Osteocyte (in vitro differentiated cells): ENCODE data around the gene IMPA2. TPM values are rescaled to one million over a fixed set of nuclear protein-coding genes. Genes with fewer than 3 reads are reported as not detected.

Source experiments
- DNase-seq: peaks from one replicate; pipeline ENCODE4 v3.0.0; 2021; ENCODE audit warnings: mixed read lengths; ENCODE audit not compliant: unreplicated experiment; ENCODE audit errors: extremely low spot score
- H3K27ac Mint-ChIP-seq: one replicate; pipeline ENCODE4 v1.8.0; 2021; ENCODE audit warnings: mild to moderate bottlenecking, mixed read lengths; ENCODE audit not compliant: unreplicated experiment
- H3K27me3 Mint-ChIP-seq: one replicate; pipeline ENCODE4 v1.8.0; 2021; ENCODE audit warnings: mixed read lengths; ENCODE audit not compliant: unreplicated experiment
- H3K36me3 Mint-ChIP-seq: one replicate; pipeline ENCODE4 v1.8.0; 2021; ENCODE audit warnings: mixed read lengths; ENCODE audit not compliant: unreplicated experiment
- H3K4me1 Mint-ChIP-seq: one replicate; pipeline ENCODE4 v1.8.0; 2021; ENCODE audit warnings: mixed read lengths; ENCODE audit not compliant: unreplicated experiment
- H3K4me3 Mint-ChIP-seq: one replicate; pipeline ENCODE4 v1.8.0; 2021; ENCODE audit warnings: mild to moderate bottlenecking, moderate library complexity, mixed read lengths; ENCODE audit not compliant: unreplicated experiment
- H3K9me3 Mint-ChIP-seq: one replicate; pipeline ENCODE4 v1.8.0; 2021; ENCODE audit warnings: mixed read lengths; ENCODE audit not compliant: unreplicated experiment
- CTCF ChIP-seq: fragments of 200-600 bp; sonication (generic); IDR thresholded peaks from 2 replicates; pipeline ENCODE4 v1.5.0; 2021; ENCODE audit warnings: antibody characterized with exemption, mild to moderate bottlenecking, moderate library complexity
- long read RNA-seq: library from polyadenylated mRNA; unstranded; transcript quantifications from one replicate; pipeline ENCODE4 v2.0.0, GENCODE V29; 2021
- total RNA-seq: library from RNA; stranded (reverse); gene quantifications from 2 replicates; pipeline ENCODE4 v1.2.1, GENCODE V29; 2021

IMPA2 gene
- 9.0 and 9.2 TPM in 2 replicates for total RNA-seq
- long read RNA-seq, partial matches to known transcripts, result 0 of 3 reads
- long read RNA-seq, other reads (novel, unspliced or antisense), result 1 of 3 reads

DNA sequence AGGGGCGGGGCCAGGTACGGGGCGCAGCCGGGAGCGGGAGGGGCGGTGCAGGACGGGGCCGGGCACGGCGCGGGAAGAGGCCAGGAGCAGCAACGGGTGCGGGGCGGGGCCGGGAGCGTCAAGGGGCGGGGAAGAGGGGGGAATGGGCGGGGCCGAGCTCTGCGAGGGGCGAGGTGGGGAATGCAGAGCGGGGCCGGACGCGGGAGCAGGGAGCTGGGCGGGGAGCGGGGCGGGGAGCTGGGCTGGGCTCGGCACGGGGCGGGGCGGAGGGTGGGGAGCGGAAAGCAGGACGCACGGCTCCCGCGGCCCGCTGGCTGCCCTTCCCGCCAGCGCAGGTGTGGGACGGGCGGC lies at the start of gene IMPA2:
Gene IMPA2 (plus strand): TSS at position 316 of the 351 bp plus-strand sequence. CDS start 163 bp downstream, outside the sequence.
- no peaks in the 10 kb centered on the region for H3K9me3 Mint-ChIP-seq
- H3K4me1 Mint-ChIP-seq, result peaks cover 17% of the 10 kb centered on the region

GRCh38 chr18:11932393-11932792 lies 48.9 kb upstream of the IMPA2 start:
- Mint-ChIP-seq H3K9me3 (no peaks in the 10 kb centered on the region), H3K27ac (no peak overlapping the region), H3K27me3 (no peaks in the 10 kb centered on the region), H3K4me3 (no peak overlapping the region), H3K36me3 (no peaks in the 10 kb centered on the region), H3K4me1 (no peaks in the 10 kb centered on the region)
- TF ChIP-seq CTCF, result no peak
- no peak for DNase-seq

More for the DNA sequence above, at the start of gene IMPA2:
- TF ChIP-seq CTCF, result no peak
- Mint-ChIP-seq H3K27ac (peak within 1 kb of the TSS; percentile 92), H3K4me3 (peak within 1 kb of the TSS; percentile 81), H3K27me3 (peaks cover 5% of the 10 kb centered on the region), H3K36me3 (no peaks in the 10 kb centered on the region)
- DNase-seq, result no peak

- Mint-ChIP-seq H3K4me3 (no peak overlapping the region), H3K27me3 (no peaks in the 10 kb centered on the region), H3K4me1 (no peaks in the 10 kb centered on the region), H3K36me3 (no peaks in the 10 kb centered on the region), H3K9me3 (no peaks in the 10 kb centered on the region), H3K27ac (no peak overlapping the region)
- TF ChIP-seq CTCF, result peak; percentile 86
- DNase-seq, result peak; percentile 86
Observed at GRCh38 chr18:11937874-11938478, 43.3 kb upstream of the IMPA2 start.

GRCh38 chr18:11940956-11941355 lies 40.4 kb upstream of the IMPA2 start:
- Mint-ChIP-seq H3K4me3 (no peak overlapping the region), H3K27ac (no peak overlapping the region), H3K9me3 (no peaks in the 10 kb centered on the region), H3K4me1 (peaks cover 1% of the 10 kb centered on the region), H3K36me3 (no peaks in the 10 kb centered on the region), H3K27me3 (no peaks in the 10 kb centered on the region)
- TF ChIP-seq CTCF, result no peak
- DNase-seq, result no peak

DNA sequence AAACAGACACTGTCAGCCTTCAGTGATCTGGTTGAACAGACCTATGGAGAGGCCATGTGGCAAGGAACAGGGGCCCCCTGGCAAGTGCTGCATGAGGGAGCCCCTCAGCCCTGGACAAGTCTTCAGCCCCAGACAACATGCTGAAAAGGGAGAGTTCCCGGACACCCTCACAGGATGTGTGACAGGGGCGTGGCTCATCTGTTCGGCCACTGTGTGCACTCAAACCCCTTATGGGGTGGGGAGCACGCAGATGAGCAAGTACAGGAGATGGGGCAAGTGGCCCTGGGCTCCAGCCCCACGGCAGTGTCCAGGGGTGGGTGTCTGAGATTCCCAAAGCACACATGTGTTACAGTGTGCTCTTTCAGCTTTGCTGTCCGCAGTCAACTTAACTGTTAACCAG lies 37.8 kb upstream of the IMPA2 start:
- Mint-ChIP-seq H3K9me3 (no peaks in the 10 kb centered on the region), H3K27ac (no peak overlapping the region), H3K4me3 (no peak overlapping the region), H3K36me3 (no peaks in the 10 kb centered on the region), H3K27me3 (no peaks in the 10 kb centered on the region), H3K4me1 (peaks cover 21% of the 10 kb centered on the region)
- no peak for DNase-seq
- TF ChIP-seq CTCF, result no peak
